HG03025 (cell line): ENCODE results near the gene INHBB.

ENCODE experiments used
- ATAC-seq: cut with Tn5 transposase; IDR thresholded peaks from one replicate; pipeline ENCODE4 v1.9.1; 2021; ENCODE audit warnings: mild to moderate bottlenecking, moderate library complexity; ENCODE audit not compliant: unreplicated experiment, low FRiP score

INHBB gene

GRCh38 chr2:120354467-120354866, 8.5 kb downstream of the INHBB start:
- ATAC-seq: no peak

- no peak for ATAC-seq
These were observed 9.2 kb downstream of the INHBB start for GRCh38 chr2:120354935-120355779.

GRCh38 chr2:120355780-120356266, 9.9 kb downstream of the INHBB start:
- ATAC-seq: no peak

GRCh38 chr2:120357768-120358167, 11.8 kb downstream of the INHBB start:
- ATAC-seq: no peak

GRCh38 chr2:120358734-120359465, 13.0 kb downstream of the INHBB start:
- no peak for ATAC-seq

GRCh38 chr2:120360307-120360855, 14.4 kb downstream of the INHBB start:
- no peak for ATAC-seq

GRCh38 chr2:120362926-120363325, 17.0 kb downstream of the INHBB start:
- ATAC-seq: no peak

DNA sequence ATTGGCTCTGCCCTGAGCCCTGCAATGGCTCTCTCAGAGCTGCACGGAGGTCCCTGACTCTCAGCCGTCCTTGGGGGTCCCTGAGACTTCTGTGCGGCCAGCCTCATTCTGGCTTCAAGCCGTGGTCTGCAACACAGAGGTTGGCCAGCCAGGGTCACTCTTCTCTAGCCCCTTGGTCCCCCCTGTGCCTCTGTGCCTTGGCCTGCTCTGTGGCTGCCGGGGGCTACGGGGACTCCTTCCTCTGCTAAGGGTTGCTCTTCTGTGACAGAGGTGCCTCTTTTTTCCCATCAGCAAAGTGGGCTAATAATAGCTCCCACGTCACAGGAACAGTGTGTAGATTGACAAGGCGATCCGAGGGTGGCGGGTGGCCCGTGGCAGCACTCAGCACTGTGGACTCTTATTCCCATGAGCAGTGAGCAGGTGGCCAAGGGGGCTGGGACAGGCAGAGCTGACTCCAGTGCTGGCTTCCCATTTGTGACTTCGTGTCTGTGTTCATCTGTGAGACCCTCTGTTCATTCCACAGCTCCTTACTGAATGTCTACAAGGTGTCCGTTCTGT, 19.4 kb downstream of the INHBB start:
- no peak for ATAC-seq

DNA sequence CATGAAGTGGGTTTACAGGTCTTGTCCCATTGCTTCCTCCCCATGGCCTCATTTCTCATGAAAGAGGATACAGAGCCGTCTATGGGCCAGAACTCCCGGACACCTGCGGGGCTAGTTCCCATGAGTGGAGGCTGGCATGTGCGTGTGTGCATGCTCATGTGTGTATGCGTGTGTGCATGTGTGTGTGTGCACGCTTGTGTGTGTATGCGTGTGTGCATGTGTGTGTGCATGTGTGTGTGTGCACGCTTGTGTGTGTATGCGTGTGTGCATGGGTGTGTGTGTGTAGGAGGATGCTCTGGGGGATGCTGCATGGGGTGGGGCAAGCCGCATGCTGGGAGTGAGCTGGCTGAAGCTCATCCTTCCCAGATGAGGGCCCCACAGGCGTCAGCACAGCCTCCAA, 20.8 kb downstream of the INHBB start:
- no peak for ATAC-seq

GRCh38 chr2:120367221-120367620, 21.3 kb downstream of the INHBB start:
- no peak for ATAC-seq

GRCh38 chr2:120367649-120368048, 21.7 kb downstream of the INHBB start:
- ATAC-seq: no peak

- no peak for ATAC-seq
These were observed 22.1 kb downstream of the INHBB start for GRCh38 chr2:120368086-120368485.

DNA sequence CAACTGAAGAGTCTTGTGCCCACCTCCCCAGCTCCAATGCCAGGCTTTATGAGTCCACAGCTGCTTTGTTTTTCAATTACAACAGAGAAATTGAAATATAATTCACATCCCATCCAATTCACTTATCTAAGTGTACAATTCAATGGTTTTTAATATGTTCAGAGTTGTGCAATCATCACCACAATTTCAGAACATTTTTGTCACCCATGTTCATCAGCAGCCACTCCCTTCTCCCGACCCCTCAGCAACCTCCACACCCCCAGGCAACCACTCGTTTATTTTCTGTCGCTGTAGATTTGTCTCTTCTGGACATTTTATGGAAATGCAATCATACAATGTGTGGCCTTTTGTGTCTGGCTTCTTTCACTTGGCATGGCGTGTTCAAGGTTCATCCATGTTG, 23.3 kb downstream of the INHBB start:
- ATAC-seq: no peak

GRCh38 chr2:120371969-120372625, 26.2 kb downstream of the INHBB start:
- no peak for ATAC-seq

GRCh38 chr2:120372816-120373215, 26.9 kb downstream of the INHBB start:
- no peak for ATAC-seq

DNA sequence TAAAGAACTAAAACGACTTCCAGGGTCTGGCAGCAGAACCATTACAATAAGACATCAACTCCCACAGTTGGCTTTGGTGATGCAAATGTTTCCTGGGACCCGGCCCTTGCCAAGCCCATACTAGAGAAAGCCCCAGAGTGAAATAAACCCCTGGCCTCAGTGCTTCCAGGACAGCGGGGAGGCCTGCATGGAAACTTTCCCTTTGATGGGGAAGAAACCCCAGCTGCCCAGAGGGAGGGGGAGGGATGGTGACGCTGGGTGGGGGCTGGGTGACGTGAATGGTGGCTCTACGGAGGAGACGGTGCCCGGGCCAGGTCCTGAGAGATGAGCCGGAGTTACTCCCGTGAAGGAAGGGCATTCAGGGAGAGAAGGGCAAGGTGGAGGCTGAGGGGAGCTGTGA, 27.5 kb downstream of the INHBB start:
- ATAC-seq: no peak

DNA sequence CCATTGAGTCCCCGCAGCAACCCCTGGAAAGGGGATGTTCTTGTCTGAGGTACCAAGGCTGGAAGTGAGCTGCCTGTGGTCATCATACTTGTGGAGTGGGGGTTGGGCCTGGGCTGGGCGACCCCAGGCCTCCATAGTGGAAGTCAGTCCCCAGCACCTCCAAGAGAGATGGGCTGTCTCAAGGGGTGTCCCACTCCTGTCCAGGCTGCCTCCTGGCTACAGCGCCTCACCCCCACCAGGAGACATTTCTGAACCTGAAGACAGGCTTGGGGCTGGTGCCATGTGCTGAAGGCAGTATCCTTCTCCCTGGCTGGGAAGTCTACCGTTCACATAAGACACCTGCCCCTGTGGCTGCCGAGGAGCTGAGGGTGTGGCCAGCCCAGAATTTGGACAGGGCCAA, 28.9 kb downstream of the INHBB start:
- no peak for ATAC-seq

GRCh38 chr2:120375251-120376020, 29.5 kb downstream of the INHBB start:
- no peak for ATAC-seq

- ATAC-seq: no peak
These were observed 30.2 kb downstream of the INHBB start for GRCh38 chr2:120376101-120376500.
